Dendritic cell treated with granulocyte-macrophage colony-stimulating factor and Interleukin-4, amounts not matched to agents 40 ng/mL and 50 ng/mL, for 4 days (primary cell): ENCODE results near the gene GTPBP1.

Experiments used
- H3K27ac Mint-ChIP-seq: one replicate; pipeline ENCODE4 v1.8.0; 2022; ENCODE audit warnings: mild to moderate bottlenecking, mixed read lengths
- H3K27me3 Mint-ChIP-seq: one replicate; pipeline ENCODE4 v1.8.0; 2022; ENCODE audit warnings: mild to moderate bottlenecking, mixed read lengths
- H3K36me3 Mint-ChIP-seq: one replicate; pipeline ENCODE4 v1.8.0; 2022; ENCODE audit warnings: low read depth, mixed read lengths
- H3K4me1 Mint-ChIP-seq: one replicate; pipeline ENCODE4 v1.8.0; 2022; ENCODE audit warnings: low read depth, mixed read lengths
- H3K4me3 Mint-ChIP-seq: one replicate; pipeline ENCODE4 v1.8.0; 2022; ENCODE audit warnings: mild to moderate bottlenecking, moderate library complexity, mixed read lengths
- H3K9me3 Mint-ChIP-seq: one replicate; pipeline ENCODE4 v1.8.0; 2022; ENCODE audit warnings: mixed read lengths
- intact Hi-C: fragments of 100-400 bp; cut with micrococcal nuclease; formaldehyde crosslinking; loops from one replicate; pipeline ENCODE4 v1.15.0; 2022

Gene GTPBP1

GRCh38 chr22:38748487-38749136, 42.9 kb downstream of the GTPBP1 start:
- H3K27ac Mint-ChIP-seq: no peak overlapping the region
- intact Hi-C loops: no loop called here
- no peaks in the 10 kb centered on the region for H3K27me3 Mint-ChIP-seq
- peaks cover 98% of the 10 kb centered on the region for H3K36me3 Mint-ChIP-seq
- peaks cover 39% of the 10 kb centered on the region for H3K4me1 Mint-ChIP-seq
- H3K4me3 Mint-ChIP-seq: no peak overlapping the region
- H3K9me3 Mint-ChIP-seq: no peaks in the 10 kb centered on the region

GRCh38 chr22:38750104-38750503, 44.4 kb downstream of the GTPBP1 start:
- intact Hi-C loops: no loop called here
- H3K4me3 Mint-ChIP-seq: no peak overlapping the region
- H3K36me3 Mint-ChIP-seq: peaks cover 89% of the 10 kb centered on the region
- H3K9me3 Mint-ChIP-seq: no peaks in the 10 kb centered on the region
- H3K27ac Mint-ChIP-seq: peak overlapping the region; percentile 41
- H3K4me1 Mint-ChIP-seq: peaks cover 54% of the 10 kb centered on the region
- no peaks in the 10 kb centered on the region for H3K27me3 Mint-ChIP-seq

GRCh38 chr22:38750638-38751037, 44.9 kb downstream of the GTPBP1 start:
- no peaks in the 10 kb centered on the region for H3K9me3 Mint-ChIP-seq
- H3K27me3 Mint-ChIP-seq: no peaks in the 10 kb centered on the region
- H3K27ac Mint-ChIP-seq: peak overlapping the region; percentile 41
- peaks cover 84% of the 10 kb centered on the region for H3K36me3 Mint-ChIP-seq
- peaks cover 56% of the 10 kb centered on the region for H3K4me1 Mint-ChIP-seq
- H3K4me3 Mint-ChIP-seq: no peak overlapping the region
- intact Hi-C loops: no loop called here

- Mint-ChIP-seq H3K4me3 (no peak overlapping the region), H3K36me3 (peaks cover 80% of the 10 kb centered on the region), H3K9me3 (no peaks in the 10 kb centered on the region), H3K4me1 (peaks cover 56% of the 10 kb centered on the region), H3K27ac (peak overlapping the region; percentile 88), H3K27me3 (no peaks in the 10 kb centered on the region)
- intact Hi-C loops: no loop called here
Observed at GRCh38 chr22:38751066-38751421, 45.3 kb downstream of the GTPBP1 start.

GRCh38 chr22:38751422-38752346, 45.9 kb downstream of the GTPBP1 start:
- no peaks in the 10 kb centered on the region for H3K27me3 Mint-ChIP-seq
- H3K27ac Mint-ChIP-seq: peak overlapping the region; percentile 88
- H3K4me1 Mint-ChIP-seq: peaks cover 60% of the 10 kb centered on the region
- H3K36me3 Mint-ChIP-seq: peaks cover 73% of the 10 kb centered on the region
- intact Hi-C loops: no loop called here
- peak overlapping the region; percentile 69 for H3K4me3 Mint-ChIP-seq
- no peaks in the 10 kb centered on the region for H3K9me3 Mint-ChIP-seq

GRCh38 chr22:38753948-38754750, 48.4 kb downstream of the GTPBP1 start:
- Mint-ChIP-seq H3K4me1 (peaks cover 81% of the 10 kb centered on the region), H3K27ac (peak overlapping the region; percentile 90), H3K9me3 (no peaks in the 10 kb centered on the region), H3K4me3 (peak overlapping the region; percentile 77), H3K36me3 (peaks cover 49% of the 10 kb centered on the region), H3K27me3 (no peaks in the 10 kb centered on the region)
- intact Hi-C loops: no loop called here

GRCh38 chr22:38754751-38755154, 49.0 kb downstream of the GTPBP1 start:
- H3K4me1 Mint-ChIP-seq: peaks cover 79% of the 10 kb centered on the region

GRCh38 chr22:38755155-38755910, 49.6 kb downstream of the GTPBP1 start:
- peaks cover 37% of the 10 kb centered on the region for H3K36me3 Mint-ChIP-seq
- H3K9me3 Mint-ChIP-seq: no peaks in the 10 kb centered on the region
- intact Hi-C loops: no loop called here
- H3K4me1 Mint-ChIP-seq: peaks cover 76% of the 10 kb centered on the region
- peak overlapping the region; percentile 90 for H3K27ac Mint-ChIP-seq
- H3K4me3 Mint-ChIP-seq: peak overlapping the region; percentile 77
- H3K27me3 Mint-ChIP-seq: no peaks in the 10 kb centered on the region

More at GRCh38 chr22:38754751-38755154, 49.0 kb downstream of the GTPBP1 start:
- no peaks in the 10 kb centered on the region for H3K27me3 Mint-ChIP-seq
- intact Hi-C loops: no loop called here
- peak overlapping the region; percentile 77 for H3K4me3 Mint-ChIP-seq
- no peaks in the 10 kb centered on the region for H3K9me3 Mint-ChIP-seq
- peaks cover 43% of the 10 kb centered on the region for H3K36me3 Mint-ChIP-seq
- peak overlapping the region; percentile 90 for H3K27ac Mint-ChIP-seq

- H3K4me1 Mint-ChIP-seq: peaks cover 74% of the 10 kb centered on the region
- peaks cover 30% of the 10 kb centered on the region for H3K36me3 Mint-ChIP-seq
- no peaks in the 10 kb centered on the region for H3K27me3 Mint-ChIP-seq
- no peaks in the 10 kb centered on the region for H3K9me3 Mint-ChIP-seq
- H3K4me3 Mint-ChIP-seq: peak within 1 kb of the TSS; percentile 77
- H3K27ac Mint-ChIP-seq: peak within 1 kb of the TSS; percentile 90
- intact Hi-C loops: loop anchor here (2.0 kb wide), 1 partner anchor 51 kb away; the partner anchor contains the start of gene GTPBP1
Observed at GRCh38 chr22:38755911-38756532, 50.3 kb downstream of the GTPBP1 start, which contains the start of gene SUN2. Gene SUN2, minus strand, starts transcription at chr22:38755998. Its CDS starts 3,370 bp downstream, at chr22:38752628.

- Mint-ChIP-seq H3K27me3 (no peaks in the 10 kb centered on the region), H3K4me1 (peaks cover 65% of the 10 kb centered on the region), H3K27ac (peak overlapping the region; percentile 90), H3K9me3 (no peaks in the 10 kb centered on the region), H3K36me3 (peaks cover 21% of the 10 kb centered on the region), H3K4me3 (peak overlapping the region; percentile 77)
- intact Hi-C loops: loop anchor here (2.0 kb wide), 1 partner anchor 52 kb away; the partner anchor contains the start of gene GTPBP1
Observed at GRCh38 chr22:38756711-38757463, 51.1 kb downstream of the GTPBP1 start.

- intact Hi-C loops: loop anchor here (2.0 kb wide), 1 partner anchor 53 kb away; the partner anchor contains the start of gene GTPBP1
- H3K27me3 Mint-ChIP-seq: peaks cover under 1% of the 10 kb centered on the region
- peak overlapping the region; percentile 90 for H3K27ac Mint-ChIP-seq
- peaks cover 60% of the 10 kb centered on the region for H3K4me1 Mint-ChIP-seq
- H3K36me3 Mint-ChIP-seq: peaks cover 16% of the 10 kb centered on the region
- H3K9me3 Mint-ChIP-seq: no peaks in the 10 kb centered on the region
- no peak overlapping the region for H3K4me3 Mint-ChIP-seq
Observed at GRCh38 chr22:38757464-38757757, 51.7 kb downstream of the GTPBP1 start.

- no peak overlapping the region for H3K27ac Mint-ChIP-seq
- H3K9me3 Mint-ChIP-seq: no peaks in the 10 kb centered on the region
- H3K4me1 Mint-ChIP-seq: peaks cover 51% of the 10 kb centered on the region
- intact Hi-C loops: no loop called here
- H3K4me3 Mint-ChIP-seq: no peak overlapping the region
- H3K27me3 Mint-ChIP-seq: peaks cover 3% of the 10 kb centered on the region
- peaks cover 6% of the 10 kb centered on the region for H3K36me3 Mint-ChIP-seq
Observed at GRCh38 chr22:38758276-38758945, 52.7 kb downstream of the GTPBP1 start.
